CD4-positive, CD25-positive, alpha-beta regulatory T cell (primary cell): ENCODE data around the gene PIK3CD. TPM values are rescaled to one million over a fixed set of nuclear protein-coding genes. Genes with fewer than 3 reads are reported as not detected.
"Not testable (repeated sequence)": the region's sequence is repeated elsewhere in the genome, so short reads cannot be mapped to it uniquely, and the experiment has no call there.

Source experiments
- ATAC-seq, 2 donors: fragments of 150-1000 bp; cut with Tn5 transposase; one replicate each; pipeline ENCODE4 v1.10.0; 2021; ENCODE audit warnings: low read depth in 2 of 2, moderate number of reproducible peaks in 2 of 2, moderate library complexity in 1 of 2
- DNase-seq, 3 donors: peaks; one replicate each; pipeline versions ENCODE4 v3.0.0 to v3.0.0-alpha.2; 2012 to 2022; ENCODE audit warnings: mixed read lengths in 1 of 3
- H3K27ac ChIP-seq: one replicate; pipeline ENCODE4 v1.7.0; 2013; ENCODE audit warnings: mild to moderate bottlenecking, low read length; ENCODE audit not compliant: insufficient read depth, poor library complexity, severe bottlenecking
- H3K27me3 ChIP-seq: one replicate; pipeline ENCODE4 v1.7.0; 2013; ENCODE audit warnings: low read length; ENCODE audit not compliant: control insufficient read depth, insufficient read depth
- H3K36me3 ChIP-seq: one replicate; pipeline ENCODE4 v1.7.0; 2013; ENCODE audit warnings: mild to moderate bottlenecking, low read length, moderate library complexity; ENCODE audit not compliant: control insufficient read depth, insufficient read depth
- H3K4me1 ChIP-seq: 2 replicates; pipeline ENCODE4 v1.7.0; 2013; ENCODE audit warnings: mild to moderate bottlenecking, low read length; ENCODE audit not compliant: insufficient read depth, control insufficient read depth, poor library complexity, severe bottlenecking
- H3K4me3 ChIP-seq: one replicate; pipeline ENCODE4 v1.7.0; 2013; ENCODE audit warnings: low read depth, mild to moderate bottlenecking, low read length, moderate library complexity
- H3K9me3 ChIP-seq, 2 experiments: 1 replicate in 1 of 2; 2 replicates in 1 of 2; pipeline ENCODE4 v1.7.0; 2013; ENCODE audit warnings: low read length in 2 of 2, mild to moderate bottlenecking in 1 of 2, moderate library complexity in 1 of 2; ENCODE audit not compliant: control insufficient read depth in 2 of 2
- H3K27ac Mint-ChIP-seq, 3 donors: one replicate each; pipeline ENCODE4 v1.8.0; 2020 to 2022; ENCODE audit warnings: mild to moderate bottlenecking in 3 of 3, mixed read lengths in 3 of 3, moderate library complexity in 2 of 3
- H3K27me3 Mint-ChIP-seq: one replicate; pipeline ENCODE4 v1.8.0; 2022; ENCODE audit warnings: mild to moderate bottlenecking, mixed read lengths
- H3K36me3 Mint-ChIP-seq: one replicate; pipeline ENCODE4 v1.8.0; 2020; ENCODE audit warnings: mixed read lengths
- H3K4me1 Mint-ChIP-seq, 4 donors: one replicate each; pipeline ENCODE4 v1.8.0; 2020 to 2022; ENCODE audit warnings: mixed read lengths in 4 of 4, mild to moderate bottlenecking in 1 of 4
- H3K4me3 Mint-ChIP-seq, 4 donors: one replicate each; pipeline ENCODE4 v1.8.0; 2020 to 2022; ENCODE audit warnings: mild to moderate bottlenecking in 4 of 4, mixed read lengths in 4 of 4, moderate library complexity in 3 of 4
- H3K9me3 Mint-ChIP-seq, 7 donors: one replicate each; pipeline ENCODE4 v1.8.0; 2020 to 2022; ENCODE audit warnings: mixed read lengths in 7 of 7, mild to moderate bottlenecking in 3 of 7, moderate library complexity in 2 of 7
- polyA plus RNA-seq, 4 donors: library from polyadenylated mRNA; unstranded; fragments of 300-500 nt; fragmentation: Illumina TruSeq; gene quantifications; one replicate each; pipeline ENCODE4 v1.2.3, GENCODE V29; 2021
- total RNA-seq: library from RNA; stranded (reverse); gene quantifications from one replicate; pipeline ENCODE4 v1.2.3, GENCODE V29; 2022

PIK3CD gene
- total and polyA plus RNA-seq, 5 donors from 2014 or later = 47.3 to 187 (median 55.4) TPM

- ATAC-seq (no peak), DNase-seq (no peak)
- Mint-ChIP-seq H3K27me3 (no peaks in the 10 kb centered on the region), H3K9me3 (no peaks in the 10 kb centered on the region), H3K4me1 (peaks cover 0 to 22% (median 11%) of the 10 kb centered on the region in 4 donors), H3K27ac (peak overlapping the region in 2 of 3 donors; percentile 9 to 76), H3K36me3 (peaks cover 42% of the 10 kb centered on the region), H3K4me3 (peak overlapping the region in 1 of 4 donors; percentile 22)
- Histone ChIP-seq H3K27me3 (no peaks in the 10 kb centered on the region), H3K4me3 (no peak overlapping the region), H3K4me1 (no peaks in the 10 kb centered on the region), H3K27ac (no peak overlapping the region), H3K9me3 (no peaks in the 10 kb centered on the region), H3K36me3 (peaks cover 85% of the 10 kb centered on the region)
These were observed 85.5 kb downstream of the PIK3CD start for GRCh38 chr1:9737057-9737456.

GRCh38 chr1:9737671-9738070 is 86.1 kb downstream of the PIK3CD start:
- Mint-ChIP-seq H3K4me3 (no peak overlapping the region), H3K27ac (peak overlapping the region; percentile 28 to 76 (median 60)), H3K27me3 (no peaks in the 10 kb centered on the region), H3K36me3 (peaks cover 43% of the 10 kb centered on the region), H3K4me1 (peaks cover 0 to 22% (median 11%) of the 10 kb centered on the region in 4 donors), H3K9me3 (no peaks in the 10 kb centered on the region)
- no peak overlapping the region for H3K4me3 ChIP-seq
- H3K27ac ChIP-seq = no peak overlapping the region
- no peaks in the 10 kb centered on the region for H3K9me3 ChIP-seq
- H3K36me3 ChIP-seq = peaks cover 85% of the 10 kb centered on the region
- no peaks in the 10 kb centered on the region for H3K27me3 ChIP-seq
- DNase-seq (no peak), ATAC-seq (no peak)
- H3K4me1 ChIP-seq = no peaks in the 10 kb centered on the region

GRCh38 chr1:9744106-9744799 is 92.7 kb downstream of the PIK3CD start:
- Mint-ChIP-seq H3K4me3 (no peak overlapping the region), H3K9me3 (no peaks in the 10 kb centered on the region), H3K27ac (no peak overlapping the region), H3K4me1 (peaks cover 0 to 5% (median 0%) of the 10 kb centered on the region in 4 donors), H3K27me3 (no peaks in the 10 kb centered on the region), H3K36me3 (peaks cover 44% of the 10 kb centered on the region)
- no peak for DNase-seq
- Histone ChIP-seq H3K27me3 (no peaks in the 10 kb centered on the region), H3K27ac (no peak overlapping the region), H3K36me3 (peaks cover 80% of the 10 kb centered on the region), H3K4me3 (no peak overlapping the region), H3K9me3 (no peaks in the 10 kb centered on the region), H3K4me1 (no peaks in the 10 kb centered on the region)
- ATAC-seq = no peak

- Mint-ChIP-seq H3K27ac (peak overlapping the region in 1 of 3 donors; percentile 7), H3K36me3 (peaks cover 44% of the 10 kb centered on the region), H3K27me3 (no peaks in the 10 kb centered on the region), H3K4me3 (no peak overlapping the region), H3K4me1 (peaks cover 0 to 5% (median 1%) of the 10 kb centered on the region in 4 donors), H3K9me3 (no peaks in the 10 kb centered on the region)
- Histone ChIP-seq H3K9me3 (no peaks in the 10 kb centered on the region), H3K4me3 (no peak overlapping the region), H3K36me3 (peaks cover 85% of the 10 kb centered on the region), H3K27ac (no peak overlapping the region), H3K27me3 (no peaks in the 10 kb centered on the region), H3K4me1 (no peaks in the 10 kb centered on the region)
- DNase-seq (no peak), ATAC-seq (no peak)
These were observed 94.7 kb downstream of the PIK3CD start for GRCh38 chr1:9746211-9746610.

- Histone ChIP-seq H3K27me3 (no peaks in the 10 kb centered on the region), H3K9me3 (no peaks in the 10 kb centered on the region), H3K4me1 (no peaks in the 10 kb centered on the region), H3K36me3 (peaks cover 85% of the 10 kb centered on the region), H3K4me3 (no peak overlapping the region), H3K27ac (no peak overlapping the region)
- no peaks in the 10 kb centered on the region for H3K27me3 Mint-ChIP-seq
- H3K9me3 Mint-ChIP-seq = no peaks in the 10 kb centered on the region
- DNase-seq (no peak), ATAC-seq (no peak)
- H3K4me1 Mint-ChIP-seq = peaks cover 0 to 7% (median 3%) of the 10 kb centered on the region in 4 donors
- H3K36me3 Mint-ChIP-seq = peaks cover 46% of the 10 kb centered on the region
- no peak overlapping the region for H3K4me3 Mint-ChIP-seq
- no peak overlapping the region for H3K27ac Mint-ChIP-seq
These were observed 95.1 kb downstream of the PIK3CD start for GRCh38 chr1:9746651-9747050.

- peaks cover 35% of the 10 kb centered on the region for H3K36me3 Mint-ChIP-seq
- not testable (repeated sequence) for DNase-seq
- H3K36me3 ChIP-seq = peaks cover 81% of the 10 kb centered on the region
These were observed 96.9 kb downstream of the PIK3CD start for GRCh38 chr1:9748391-9748790.

GRCh38 chr1:9749361-9749760 is 97.8 kb downstream of the PIK3CD start:
- Histone ChIP-seq H3K4me3 (no peak overlapping the region), H3K36me3 (peaks cover 79% of the 10 kb centered on the region), H3K27me3 (no peaks in the 10 kb centered on the region), H3K27ac (no peak overlapping the region), H3K4me1 (no peaks in the 10 kb centered on the region), H3K9me3 (no peaks in the 10 kb centered on the region)
- DNase-seq (no peak), ATAC-seq (no peak)
- peaks cover 0 to 7% (median 3%) of the 10 kb centered on the region in 4 donors for H3K4me1 Mint-ChIP-seq
- peak overlapping the region in 1 of 4 donors; percentile 28 for H3K4me3 Mint-ChIP-seq
- no peaks in the 10 kb centered on the region for H3K9me3 Mint-ChIP-seq
- no peaks in the 10 kb centered on the region for H3K27me3 Mint-ChIP-seq
- H3K36me3 Mint-ChIP-seq = peaks cover 29% of the 10 kb centered on the region
- peak overlapping the region in 1 of 3 donors; percentile 25 for H3K27ac Mint-ChIP-seq

More at GRCh38 chr1:9748391-9748790, 96.9 kb downstream of the PIK3CD start:
- not testable (repeated sequence) for H3K4me1 ChIP-seq, H3K4me3 ChIP-seq, H3K9me3 Mint-ChIP-seq, H3K4me1 Mint-ChIP-seq, H3K27ac ChIP-seq, H3K27me3 ChIP-seq, H3K27me3 Mint-ChIP-seq, H3K9me3 ChIP-seq, H3K4me3 Mint-ChIP-seq, ATAC-seq
- peak overlapping the region in 1 of 3 donors; percentile 41 for H3K27ac Mint-ChIP-seq

GRCh38 chr1:9751971-9752370 is 100.4 kb downstream of the PIK3CD start:
- H3K27me3 ChIP-seq = no peaks in the 10 kb centered on the region
- H3K4me1 Mint-ChIP-seq = peaks cover 4 to 20% (median 10%) of the 10 kb centered on the region in 4 donors
- DNase-seq = no peak
- H3K36me3 ChIP-seq = peaks cover 65% of the 10 kb centered on the region
- no peaks in the 10 kb centered on the region for H3K27me3 Mint-ChIP-seq
- no peaks in the 10 kb centered on the region for H3K9me3 Mint-ChIP-seq
- no peaks in the 10 kb centered on the region for H3K4me1 ChIP-seq
- no peak overlapping the region for H3K4me3 ChIP-seq
- H3K27ac Mint-ChIP-seq = peak overlapping the region in 1 of 3 donors; percentile 64
- H3K36me3 Mint-ChIP-seq = peaks cover 39% of the 10 kb centered on the region
- no peak overlapping the region for H3K4me3 Mint-ChIP-seq
- H3K27ac ChIP-seq = no peak overlapping the region
- no peak for ATAC-seq
- no peaks in the 10 kb centered on the region for H3K9me3 ChIP-seq
